SU-DHL-6 (cell line): ENCODE measurements around the gene SOX30.

Experiments used
- EZH2phosphoT487 ChIP-seq: fragments of 200-600 bp; sonication (generic), shearing (Covaris generic); conservative IDR thresholded peaks from 2 replicates; pipeline ENCODE4 v1.6.1; 2018; ENCODE audit warnings: mild to moderate bottlenecking, antibody characterized with exemption, low read length, moderate library complexity, mixed read lengths
- TF ChIP-seq, protein P1 (sequence below): fragments of 200-600 bp; sonication (generic); IDR thresholded peaks from one replicate; pipeline ENCODE4 v1.5.1; 2017; ENCODE audit warnings: antibody characterized with exemption, mild to moderate bottlenecking, low read length, moderate library complexity; ENCODE audit not compliant: insufficient read depth, poor library complexity, severe bottlenecking

DNA sequence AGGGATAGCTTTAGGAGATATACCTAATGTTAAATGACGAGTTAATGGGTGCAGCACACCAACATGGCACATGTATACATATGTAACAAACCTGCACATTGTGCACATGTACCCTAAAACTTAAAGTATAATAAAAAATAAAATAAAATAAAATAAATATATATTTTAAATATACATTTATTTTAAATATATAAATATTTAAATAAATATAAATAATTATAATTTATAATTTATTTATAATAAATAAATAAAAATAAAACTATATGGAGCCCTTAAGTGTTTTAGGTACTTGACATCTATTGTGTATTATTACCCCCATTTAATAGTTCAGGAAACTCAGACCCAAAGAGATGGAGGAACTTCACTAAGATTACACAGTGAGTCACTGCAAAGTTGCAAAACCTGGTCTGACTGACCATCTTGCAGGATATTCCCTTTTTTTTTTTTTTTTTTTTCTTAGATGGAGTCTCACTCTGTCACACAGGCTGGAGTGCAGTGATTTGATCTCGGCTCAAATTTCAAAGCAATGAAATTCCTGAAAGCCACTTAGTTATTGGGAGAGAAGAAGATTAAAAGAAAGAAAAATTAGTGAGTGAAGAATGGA, 13.3 kb upstream of the SOX30 start:
- TF ChIP-seq, protein P1, sequence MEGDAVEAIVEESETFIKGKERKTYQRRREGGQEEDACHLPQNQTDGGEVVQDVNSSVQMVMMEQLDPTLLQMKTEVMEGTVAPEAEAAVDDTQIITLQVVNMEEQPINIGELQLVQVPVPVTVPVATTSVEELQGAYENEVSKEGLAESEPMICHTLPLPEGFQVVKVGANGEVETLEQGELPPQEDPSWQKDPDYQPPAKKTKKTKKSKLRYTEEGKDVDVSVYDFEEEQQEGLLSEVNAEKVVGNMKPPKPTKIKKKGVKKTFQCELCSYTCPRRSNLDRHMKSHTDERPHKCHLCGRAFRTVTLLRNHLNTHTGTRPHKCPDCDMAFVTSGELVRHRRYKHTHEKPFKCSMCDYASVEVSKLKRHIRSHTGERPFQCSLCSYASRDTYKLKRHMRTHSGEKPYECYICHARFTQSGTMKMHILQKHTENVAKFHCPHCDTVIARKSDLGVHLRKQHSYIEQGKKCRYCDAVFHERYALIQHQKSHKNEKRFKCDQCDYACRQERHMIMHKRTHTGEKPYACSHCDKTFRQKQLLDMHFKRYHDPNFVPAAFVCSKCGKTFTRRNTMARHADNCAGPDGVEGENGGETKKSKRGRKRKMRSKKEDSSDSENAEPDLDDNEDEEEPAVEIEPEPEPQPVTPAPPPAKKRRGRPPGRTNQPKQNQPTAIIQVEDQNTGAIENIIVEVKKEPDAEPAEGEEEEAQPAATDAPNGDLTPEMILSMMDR = no peak
- no peak for TF ChIP-seq EZH2phosphoT487
